Skeletal muscle cell (primary cell): ENCODE results near the gene GLYATL1B.
"Not testable (repeated sequence)": the region's sequence is repeated elsewhere in the genome, so short reads cannot be mapped to it uniquely, and the experiment has no call there.

Experiments used
- DNase-seq: peaks from one replicate; pipeline ENCODE4 v3.0.0-alpha.2; 2010; ENCODE audit warnings: low read depth
- H3K4me3 ChIP-seq: 2 replicates; pipeline ENCODE4 v1.5.1; 2011; ENCODE audit warnings: low read depth, mild to moderate bottlenecking, control low read depth, low read length, moderate library complexity

GLYATL1B gene

GRCh38 chr11:59093576-59093975 is 7.5 kb downstream of the GLYATL1B start:
- not testable (repeated sequence) for H3K4me3 ChIP-seq, DNase-seq

GRCh38 chr11:59095225-59095624 is 9.1 kb downstream of the GLYATL1B start:
- H3K4me3 ChIP-seq, DNase-seq: not testable (repeated sequence)

DNA sequence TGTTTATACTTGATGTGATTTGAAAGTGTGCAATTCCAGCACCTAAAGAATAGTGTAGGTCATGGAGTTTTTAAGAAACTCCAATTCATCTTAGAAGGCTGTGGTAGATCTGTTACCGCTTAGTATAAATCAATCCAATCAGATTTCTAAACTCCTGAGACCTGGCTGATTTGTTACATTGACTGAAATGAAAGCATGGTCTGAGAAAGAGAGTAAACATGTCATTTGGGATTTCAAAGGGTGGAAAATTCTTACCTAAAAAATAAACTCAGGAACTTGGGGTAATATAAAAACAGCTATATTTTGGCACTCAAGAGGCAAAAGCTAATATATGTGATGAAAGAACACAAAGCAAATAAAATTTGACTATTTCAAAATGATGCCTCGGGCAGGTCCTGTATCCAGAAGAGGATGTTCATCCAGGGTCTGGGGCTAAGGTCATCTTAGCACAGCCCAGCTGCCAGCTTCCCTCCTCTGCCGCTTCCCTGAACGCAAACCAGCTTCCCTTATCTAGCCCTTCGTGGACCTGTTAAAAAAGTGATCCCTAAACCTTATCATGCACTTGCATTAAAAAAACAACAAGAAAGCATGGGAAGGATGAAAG is 10.0 kb downstream of the GLYATL1B start:
- DNase-seq, H3K4me3 ChIP-seq: not testable (repeated sequence)

- no peak overlapping the region for H3K4me3 ChIP-seq
- DNase-seq: peak; percentile 16
Observed at GRCh38 chr11:59097113-59097708, 11.1 kb downstream of the GLYATL1B start.

- H3K4me3 ChIP-seq, DNase-seq: not testable (repeated sequence)
Observed at GRCh38 chr11:59097938-59098337, 11.8 kb downstream of the GLYATL1B start.

DNA sequence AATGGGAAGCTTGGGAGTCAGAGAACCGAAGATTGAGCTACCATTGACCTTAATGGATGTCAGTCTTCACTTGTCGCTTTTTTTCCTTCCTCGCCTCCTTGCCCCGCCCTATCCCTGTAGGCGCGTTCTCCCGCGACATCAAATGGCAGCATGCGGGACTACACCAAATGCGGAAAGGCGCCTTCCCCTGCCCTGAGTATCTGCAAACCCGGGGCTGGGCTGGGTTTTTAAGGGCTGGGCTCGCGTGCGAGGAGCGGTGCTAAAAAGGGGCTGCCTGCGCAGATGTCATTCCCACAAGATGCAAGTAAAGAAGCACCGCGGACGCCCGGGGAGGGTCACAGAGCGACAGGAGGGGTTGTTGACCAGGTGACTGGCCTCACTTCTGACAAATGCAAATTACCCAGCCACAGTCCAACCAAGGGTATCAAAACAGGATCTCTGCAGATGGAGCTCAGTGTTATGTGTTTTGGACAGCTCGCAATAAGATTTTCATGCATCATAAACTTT is 16.2 kb downstream of the GLYATL1B start:
- peak overlapping the region; percentile 27 for H3K4me3 ChIP-seq

GRCh38 chr11:59106363-59107336 is 20.5 kb downstream of the GLYATL1B start, which contains the start of gene FAM111B:
Gene FAM111B, plus strand, starts transcription at chr11:59107237. Its CDS starts 2,389 bp downstream, at chr11:59109626.
- peak within 1 kb of the TSS; percentile 60 for H3K4me3 ChIP-seq
- peak; percentile 75 for DNase-seq

More for the DNA sequence above, 16.2 kb downstream of the GLYATL1B start:
- no peak for DNase-seq

GRCh38 chr11:59107721-59108120 is 21.6 kb downstream of the GLYATL1B start:
- DNase-seq: not testable (repeated sequence)
- H3K4me3 ChIP-seq: peak overlapping the region; percentile 60

- DNase-seq: no peak
Observed at GRCh38 chr11:59112494-59112893, 26.4 kb downstream of the GLYATL1B start.

GRCh38 chr11:59114344-59114743 is 28.2 kb downstream of the GLYATL1B start:
- no peak overlapping the region for H3K4me3 ChIP-seq
- DNase-seq: no peak

More at GRCh38 chr11:59112494-59112893, 26.4 kb downstream of the GLYATL1B start:
- H3K4me3 ChIP-seq: no peak overlapping the region

GRCh38 chr11:59115553-59115952 is 29.4 kb downstream of the GLYATL1B start:
- H3K4me3 ChIP-seq: no peak overlapping the region
- no peak for DNase-seq

DNA sequence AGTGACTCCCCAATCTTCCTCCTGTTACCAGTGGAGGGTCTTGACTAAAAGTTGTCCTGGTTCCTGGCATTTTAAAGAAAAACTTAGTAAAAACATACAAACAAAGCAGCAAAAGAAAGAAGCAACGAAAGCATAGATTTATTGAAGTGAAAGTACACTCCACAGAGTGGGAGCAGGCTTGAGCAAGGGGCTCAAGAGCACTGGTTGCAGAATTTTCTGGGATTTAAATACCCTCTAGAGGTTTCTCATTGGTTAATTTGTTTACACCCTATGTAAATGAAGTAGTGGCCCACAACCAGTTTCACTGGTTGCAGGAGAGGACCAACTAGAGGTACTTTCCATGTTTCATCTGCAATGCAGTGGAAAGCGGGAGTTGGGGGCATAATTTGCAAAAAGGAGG is 31.7 kb downstream of the GLYATL1B start:
- no peak overlapping the region for H3K4me3 ChIP-seq
- DNase-seq: no peak

- no peak overlapping the region for H3K4me3 ChIP-seq
- no peak for DNase-seq
Observed at GRCh38 chr11:59119826-59120225, 33.7 kb downstream of the GLYATL1B start.

GRCh38 chr11:59135648-59136461 is 49.7 kb downstream of the GLYATL1B start:
- peak; percentile 24 for DNase-seq
- H3K4me3 ChIP-seq: no peak overlapping the region

DNA sequence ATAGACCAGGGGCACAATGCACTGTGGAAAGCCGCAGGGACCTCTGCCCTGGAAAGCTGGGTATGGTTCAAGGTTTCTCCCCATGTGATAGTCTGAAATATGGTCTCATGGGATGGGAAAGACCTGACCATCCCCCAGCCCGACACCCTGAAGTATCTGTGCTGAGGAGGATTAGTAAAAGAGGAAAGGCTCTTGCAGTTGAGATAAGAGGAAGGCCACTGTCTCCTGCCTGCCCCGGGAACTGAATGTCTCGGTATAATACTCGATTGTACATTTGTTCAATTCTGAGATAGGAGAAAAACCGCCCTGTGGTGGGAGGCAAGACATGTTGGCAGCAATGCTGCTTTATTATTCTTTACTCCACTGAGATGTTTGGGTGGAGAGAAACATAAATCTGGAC is 50.4 kb downstream of the GLYATL1B start:
- not testable (repeated sequence) for DNase-seq, H3K4me3 ChIP-seq

DNA sequence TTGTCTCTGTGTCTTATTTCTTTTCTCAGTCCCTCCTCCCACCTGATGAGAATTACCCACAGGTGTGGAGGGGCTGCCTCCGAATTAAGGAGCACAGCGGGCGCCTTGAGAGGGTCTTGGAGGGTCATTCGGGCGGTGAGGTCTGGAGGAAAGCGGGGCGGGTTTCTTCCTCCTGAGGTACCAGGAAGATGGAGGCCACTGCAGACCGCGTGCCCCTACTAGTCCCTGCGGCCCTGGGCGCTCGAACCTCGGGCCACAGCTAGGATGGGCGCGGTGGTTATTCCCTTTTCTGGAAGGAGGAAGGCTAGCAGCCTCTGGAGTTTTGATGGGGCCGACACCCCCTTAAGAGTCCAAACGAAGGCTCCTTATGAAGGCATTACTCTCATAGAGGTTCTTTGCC is 51.1 kb downstream of the GLYATL1B start:
- H3K4me3 ChIP-seq: no peak overlapping the region
- no peak for DNase-seq

- no peak overlapping the region for H3K4me3 ChIP-seq
- DNase-seq: no peak
Observed at GRCh38 chr11:59138643-59139042, 52.5 kb downstream of the GLYATL1B start.

DNA sequence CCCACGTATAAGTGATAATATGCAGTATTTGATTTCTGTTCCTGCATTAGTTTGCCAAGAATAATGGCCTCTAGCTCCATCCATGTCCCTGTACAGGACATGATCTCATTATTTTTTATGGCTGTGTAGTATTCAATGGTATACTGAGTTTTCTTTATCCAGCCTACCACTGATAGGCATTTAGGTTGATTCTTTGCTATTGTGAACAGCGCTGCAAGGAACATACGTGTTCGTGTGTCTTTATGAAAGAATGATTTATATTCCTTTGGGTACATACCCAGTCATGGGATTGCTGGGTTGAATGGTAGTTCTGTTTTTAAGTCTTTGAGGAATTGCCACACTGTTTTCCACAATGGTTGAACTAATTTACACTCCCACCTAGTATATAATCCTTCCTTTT is 55.1 kb downstream of the GLYATL1B start:
- DNase-seq: no peak
- H3K4me3 ChIP-seq: no peak overlapping the region
